K562 (cell line): ENCODE data around the gene IFI30. TPM values are rescaled to one million over a fixed set of nuclear protein-coding genes. Genes with fewer than 3 reads are reported as not detected.
A peak's percentile ranks its signal among the peaks of the same experiment; 100 is the strongest.

Experiments used
- ASH1L ChIP-seq: fragments of 450-650 bp; IDR thresholded peaks from 2 replicates; pipeline ENCODE4 v1.6.1; 2018; ENCODE audit warnings: borderline replicate concordance, mild to moderate bottlenecking, low read depth; ENCODE audit not compliant: partially characterized antibody
- GABPA ChIP-seq: fragments of 200-800 bp; sonication (Bioruptor generic); conservative IDR thresholded peaks from 2 replicates; pipeline ENCODE4 v1.6.1; 2016; ENCODE audit warnings: low read depth, missing genetic modification characterization, missing compliant biosample characterization
- HMGN3 ChIP-seq: IDR thresholded peaks from 2 replicates; pipeline ENCODE4 v1.6.1; 2011; ENCODE audit warnings: borderline replicate concordance, low read depth, mild to moderate bottlenecking, mixed read lengths, low read length; ENCODE audit not compliant: insufficient read length; ENCODE audit errors: extremely low read depth
- MLX ChIP-seq, 2 experiments: fragments of 450-650 bp in 1 of 2; sonication (generic) in 1 of 2; formaldehyde crosslinking; conservative IDR thresholded peaks; 2 replicates each; pipeline versions ENCODE4 v1.4.0 to v1.8.1; 2020 to 2022; ENCODE audit warnings: mild to moderate bottlenecking in 1 of 2, missing genetic modification reagents in 1 of 2
- NFYB ChIP-seq: IDR thresholded peaks from 2 replicates; pipeline ENCODE4 v1.6.1; 2011; ENCODE audit warnings: mild to moderate bottlenecking, moderate library complexity; ENCODE audit not compliant: insufficient read length; ENCODE audit errors: extremely low read depth
- RAD51 ChIP-seq: fragments of 450-650 bp; IDR thresholded peaks from 2 replicates; pipeline ENCODE4 v1.7.1; 2016; ENCODE audit warnings: low read depth, mild to moderate bottlenecking, borderline replicate concordance
- TBP ChIP-seq: optimal IDR thresholded peaks from 2 replicates; pipeline ENCODE3; 2011; ENCODE audit warnings: low read depth, low read length, improper control_type of control experiment
- TEAD4 ChIP-seq, 2 experiments: sonication (generic) in 1 of 2; formaldehyde crosslinking in 1 of 2; IDR thresholded peaks; 2 replicates each; pipeline versions ENCODE4 v1.6.1 to v1.8.0; 2012 to 2022; ENCODE audit warnings: borderline replicate concordance in 1 of 2, inconsistent platforms in 1 of 2, low read length in 1 of 2, mild to moderate bottlenecking in 1 of 2, missing genetic modification reagents in 1 of 2
- UBTF ChIP-seq, 2 experiments: IDR thresholded peaks; 2 replicates each; pipeline ENCODE4 v1.6.1; 2012; ENCODE audit warnings: improper control_type of control experiment in 2 of 2, low read depth in 2 of 2, low read length in 2 of 2, borderline replicate concordance in 1 of 2
- ZNF507 ChIP-seq: conservative IDR thresholded peaks from 2 replicates; pipeline ENCODE4 v1.6.1; 2017; ENCODE audit warnings: missing genetic modification characterization, missing compliant biosample characterization
- ZNF707 ChIP-seq: fragments of 250-450 bp; sonication (Bioruptor Pico); conservative IDR thresholded peaks from 2 replicates; pipeline ENCODE4 v1.8.0; 2022; ENCODE audit warnings: inconsistent platforms, mild to moderate bottlenecking, moderate library complexity
- polyA plus RNA-seq, 8 experiments: library from polyadenylated mRNA; depleted of rRNA in 4 of 8; stranded (reverse) in 5 of 8; unstranded in 3 of 8; fragments of >200 nt; fragmentation: Nextera tagmentation in 2 of 8; fragmentation: Illumina TruSeq in 1 of 8; extraction: Ambion mirVana in 2 of 8; extraction: Trizol in 1 of 8; gene quantifications; 2 replicates each; pipeline versions ENCODE4 v1.2.1 to v1.2.3, GENCODE V29; 2011 to 2014; ENCODE audit warnings: inconsistent platforms in 1 of 8, missing spikeins in 1 of 8
- total RNA-seq, 7 experiments: library from RNA; depleted of rRNA in 6 of 7; stranded (reverse); fragments of >200 nt in 6 of 7; fragmentation: Illumina TruSeq in 2 of 7; extraction: Trizol in 2 of 7; gene quantifications; 2 replicates each; pipeline versions ENCODE4 v1.2.1 to v1.2.3, GENCODE V29; 2011 to 2021; ENCODE audit warnings: low replicate concordance in 1 of 7
- TF ChIP-seq, protein P1 (sequence below), 2 experiments: fragments of 450-650 bp; formaldehyde crosslinking in 1 of 2; IDR thresholded peaks; 2 replicates each; pipeline versions ENCODE4 v1.4.0 to v1.6.1; 2014 to 2020; ENCODE audit warnings: mild to moderate bottlenecking in 2 of 2, borderline replicate concordance in 1 of 2, low read depth in 1 of 2

The IFI30 gene
- total and polyA plus RNA-seq, 9 of the 15 experiments (the other 6 are each of a cell fraction or from before 2014, with no cell fraction given) = 63.7 to 430 (median 109) TPM

GRCh38 chr19:18221815-18222725, 48.5 kb downstream of the IFI30 start (continued):
- TF ChIP-seq MLX (CRISPR knock-in tag; conservative IDR thresholded peaks at IDR 0.05) (no peak), HMGN3 (peak; percentile 53), TBP (no peak), ZNF507 (tag) (no peak), ZNF707 (CRISPR knock-in tag) (no peak), UBTF (IDR thresholded peaks at IDR 0.05; ENCODE audit: borderline replicate concordance in 1 of 2, low read depth in 2 of 2, low read length in 2 of 2) (0 out of 4 replicates have a peak, but pooled peaks of 1 of the 2 experiments have one; percentile 29), TEAD4 (IDR thresholded peaks at IDR 0.05; ENCODE audit: low read length) (no peak), TEAD4 (CRISPR knock-in tag; IDR thresholded peaks at IDR 0.05; ENCODE audit: borderline replicate concordance) (no peak), NFYB (no peak), ASH1L (no peak), GABPA (tag) (no peak), RAD51 (no peak)
- TF ChIP-seq, protein P1, sequence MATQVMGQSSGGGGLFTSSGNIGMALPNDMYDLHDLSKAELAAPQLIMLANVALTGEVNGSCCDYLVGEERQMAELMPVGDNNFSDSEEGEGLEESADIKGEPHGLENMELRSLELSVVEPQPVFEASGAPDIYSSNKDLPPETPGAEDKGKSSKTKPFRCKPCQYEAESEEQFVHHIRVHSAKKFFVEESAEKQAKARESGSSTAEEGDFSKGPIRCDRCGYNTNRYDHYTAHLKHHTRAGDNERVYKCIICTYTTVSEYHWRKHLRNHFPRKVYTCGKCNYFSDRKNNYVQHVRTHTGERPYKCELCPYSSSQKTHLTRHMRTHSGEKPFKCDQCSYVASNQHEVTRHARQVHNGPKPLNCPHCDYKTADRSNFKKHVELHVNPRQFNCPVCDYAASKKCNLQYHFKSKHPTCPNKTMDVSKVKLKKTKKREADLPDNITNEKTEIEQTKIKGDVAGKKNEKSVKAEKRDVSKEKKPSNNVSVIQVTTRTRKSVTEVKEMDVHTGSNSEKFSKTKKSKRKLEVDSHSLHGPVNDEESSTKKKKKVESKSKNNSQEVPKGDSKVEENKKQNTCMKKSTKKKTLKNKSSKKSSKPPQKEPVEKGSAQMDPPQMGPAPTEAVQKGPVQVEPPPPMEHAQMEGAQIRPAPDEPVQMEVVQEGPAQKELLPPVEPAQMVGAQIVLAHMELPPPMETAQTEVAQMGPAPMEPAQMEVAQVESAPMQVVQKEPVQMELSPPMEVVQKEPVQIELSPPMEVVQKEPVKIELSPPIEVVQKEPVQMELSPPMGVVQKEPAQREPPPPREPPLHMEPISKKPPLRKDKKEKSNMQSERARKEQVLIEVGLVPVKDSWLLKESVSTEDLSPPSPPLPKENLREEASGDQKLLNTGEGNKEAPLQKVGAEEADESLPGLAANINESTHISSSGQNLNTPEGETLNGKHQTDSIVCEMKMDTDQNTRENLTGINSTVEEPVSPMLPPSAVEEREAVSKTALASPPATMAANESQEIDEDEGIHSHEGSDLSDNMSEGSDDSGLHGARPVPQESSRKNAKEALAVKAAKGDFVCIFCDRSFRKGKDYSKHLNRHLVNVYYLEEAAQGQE (IDR thresholded peaks at IDR 0.05; ENCODE audit: borderline replicate concordance) = peak; percentile 84
- TF ChIP-seq, protein P1 (CRISPR knock-in tag; IDR thresholded peaks at IDR 0.05; ENCODE audit: low read depth) = no peak
